Lower lobe of right lung (tissue), 2 donors: ENCODE results near the gene TIAM1. TPM values are rescaled to one million over a fixed set of nuclear protein-coding genes. Genes with fewer than 3 reads are reported as not detected.

ENCODE experiments used
- ATAC-seq, 2 donors: fragments of 200-7000 bp; cut with Tn5 transposase; one replicate each; pipeline ENCODE4 v1.9.1; 2020 to 2022; ENCODE audit warnings: mild to moderate bottlenecking in 2 of 2, moderate library complexity in 2 of 2
- DNase-seq: peaks from one replicate; pipeline ENCODE4 v3.0.0-alpha.2; 2020
- H3K27ac ChIP-seq: fragments of 200-600 bp; one replicate; pipeline ENCODE4 v1.8.0; 2022
- H3K27me3 ChIP-seq: fragments of 200-600 bp; one replicate; pipeline ENCODE4 v1.8.0; 2022; ENCODE audit warnings: low read depth
- H3K36me3 ChIP-seq: fragments of 200-600 bp; one replicate; pipeline ENCODE4 v1.8.0; 2022; ENCODE audit warnings: mild to moderate bottlenecking
- H3K4me1 ChIP-seq: fragments of 200-600 bp; one replicate; pipeline ENCODE4 v1.8.0; 2022
- H3K4me3 ChIP-seq: fragments of 200-600 bp; one replicate; pipeline ENCODE4 v1.8.0; 2022; ENCODE audit warnings: mild to moderate bottlenecking
- H3K9me3 ChIP-seq: fragments of 200-600 bp; one replicate; pipeline ENCODE4 v1.8.0; 2022
- CTCF ChIP-seq: fragments of 200-600 bp; IDR thresholded peaks from one replicate; pipeline ENCODE4 v1.8.0; 2022; ENCODE audit warnings: antibody characterized with exemption, mild to moderate bottlenecking
- intact Hi-C: fragments of 100-400 bp; cut with DNase I; formaldehyde crosslinking; loops from one replicate; pipeline ENCODE4 v1.11.0; 2022
- total RNA-seq: library from RNA; stranded (reverse); fragmentation: NEBNext Ultra II Directional; extraction: Animal tissue kit (Norgen Biotek cat#: 25700); gene quantifications from one replicate; pipeline ENCODE4 v1.2.1, GENCODE V29; 2021
- donor health status: DM: no; HTN: yes; CAD: no; lungs with severe emphysema.

TIAM1 gene
- total RNA-seq, 1 donor from 2014 or later: 45.5 TPM

- H3K4me3 ChIP-seq: no peak overlapping the region
- ATAC-seq (no peak), DNase-seq (no peak)
- no peak for TF ChIP-seq CTCF
- H3K4me1 ChIP-seq: peaks cover 7% of the 10 kb centered on the region
- no peaks in the 10 kb centered on the region for H3K27me3 ChIP-seq
- no peaks in the 10 kb centered on the region for H3K9me3 ChIP-seq
- no peaks in the 10 kb centered on the region for H3K36me3 ChIP-seq
- no peak overlapping the region for H3K27ac ChIP-seq
- intact Hi-C loops: no loop called here
These were observed 161.6 kb downstream of the TIAM1 start for GRCh38 chr21:31182231-31183140.

GRCh38 chr21:31181082-31181750 is 162.8 kb downstream of the TIAM1 start:
- Histone ChIP-seq H3K9me3 (no peaks in the 10 kb centered on the region), H3K4me3 (no peak overlapping the region), H3K36me3 (no peaks in the 10 kb centered on the region), H3K4me1 (peaks cover 17% of the 10 kb centered on the region), H3K27me3 (no peaks in the 10 kb centered on the region), H3K27ac (no peak overlapping the region)
- intact Hi-C loops: no loop called here
- ATAC-seq (no peak), DNase-seq (no peak)
- no peak for TF ChIP-seq CTCF

GRCh38 chr21:31180256-31181081 is 163.6 kb downstream of the TIAM1 start:
- Histone ChIP-seq H3K27ac (no peak overlapping the region), H3K36me3 (no peaks in the 10 kb centered on the region), H3K9me3 (no peaks in the 10 kb centered on the region), H3K4me3 (no peak overlapping the region), H3K4me1 (peaks cover 24% of the 10 kb centered on the region), H3K27me3 (no peaks in the 10 kb centered on the region)
- ATAC-seq: no peak
- no peak for DNase-seq
- intact Hi-C loops: no loop called here
- peak; percentile 58 for TF ChIP-seq CTCF

- no peak for DNase-seq
- TF ChIP-seq CTCF: no peak
- no peak overlapping the region for H3K4me3 ChIP-seq
- H3K4me1 ChIP-seq: peaks cover 58% of the 10 kb centered on the region
- intact Hi-C loops: no loop called here
- H3K9me3 ChIP-seq: no peaks in the 10 kb centered on the region
- no peak for ATAC-seq
- H3K36me3 ChIP-seq: no peaks in the 10 kb centered on the region
- H3K27ac ChIP-seq: no peak overlapping the region
- no peaks in the 10 kb centered on the region for H3K27me3 ChIP-seq
These were observed 167.3 kb downstream of the TIAM1 start for GRCh38 chr21:31176725-31177124.

- intact Hi-C loops: no loop called here
- Histone ChIP-seq H3K4me1 (peaks cover 58% of the 10 kb centered on the region), H3K27ac (peak overlapping the region; percentile 32), H3K36me3 (no peaks in the 10 kb centered on the region), H3K9me3 (no peaks in the 10 kb centered on the region), H3K4me3 (no peak overlapping the region), H3K27me3 (no peaks in the 10 kb centered on the region)
- DNase-seq: no peak
- ATAC-seq: no peak
- TF ChIP-seq CTCF: no peak
These were observed 167.9 kb downstream of the TIAM1 start for GRCh38 chr21:31176080-31176551.
